SK-N-DZ (cell line): Measurements from ENCODE around the gene ATP8A2.
A peak's percentile ranks its signal among the peaks of the same experiment; 100 is the strongest.
"Not testable (repeated sequence)": the region's sequence is repeated elsewhere in the genome, so short reads cannot be mapped to it uniquely, and the experiment has no call there.

ENCODE experiments used
- DNase-seq: peaks from one replicate; pipeline ENCODE4 v3.0.0-alpha.2; 2015; ENCODE audit warnings: low spot score

The ATP8A2 gene

GRCh38 chr13:25915840-25916518 is 544.2 kb downstream of the ATP8A2 start:
- no peak for DNase-seq

GRCh38 chr13:25920277-25920676 is 548.5 kb downstream of the ATP8A2 start:
- DNase-seq = no peak

GRCh38 chr13:25920931-25921330 is 549.2 kb downstream of the ATP8A2 start:
- no peak for DNase-seq

GRCh38 chr13:25922376-25922775 is 550.6 kb downstream of the ATP8A2 start:
- DNase-seq = peak; percentile 45

- DNase-seq = no peak
These were observed 551.7 kb downstream of the ATP8A2 start for GRCh38 chr13:25923217-25924085.

GRCh38 chr13:25927363-25927762 is 555.6 kb downstream of the ATP8A2 start:
- no peak for DNase-seq

- no peak for DNase-seq
These were observed 556.2 kb downstream of the ATP8A2 start for GRCh38 chr13:25927932-25928331.

GRCh38 chr13:25928941-25929505 is 557.2 kb downstream of the ATP8A2 start:
- no peak for DNase-seq

- DNase-seq = no peak
These were observed 558.0 kb downstream of the ATP8A2 start for GRCh38 chr13:25929816-25930215.

- DNase-seq = peak; percentile 35
These were observed 558.9 kb downstream of the ATP8A2 start for GRCh38 chr13:25930653-25931052.

- no peak for DNase-seq
These were observed 560.6 kb downstream of the ATP8A2 start for GRCh38 chr13:25932365-25932764.

- DNase-seq = no peak
These were observed 561.7 kb downstream of the ATP8A2 start for GRCh38 chr13:25933520-25933919.

- DNase-seq = no peak
These were observed 562.4 kb downstream of the ATP8A2 start for GRCh38 chr13:25934127-25934526.

- no peak for DNase-seq
These were observed 568.4 kb downstream of the ATP8A2 start for GRCh38 chr13:25939961-25940687.

GRCh38 chr13:25943081-25943480 is 571.3 kb downstream of the ATP8A2 start:
- no peak for DNase-seq

- DNase-seq = no peak
These were observed 571.9 kb downstream of the ATP8A2 start for GRCh38 chr13:25943658-25944057.

- DNase-seq = no peak
These were observed 573.8 kb downstream of the ATP8A2 start for GRCh38 chr13:25945596-25945995.

GRCh38 chr13:25946321-25946720 is 574.5 kb downstream of the ATP8A2 start:
- DNase-seq = no peak

GRCh38 chr13:25948910-25949309 is 577.1 kb downstream of the ATP8A2 start:
- no peak for DNase-seq

GRCh38 chr13:25951831-25952230 is 580.1 kb downstream of the ATP8A2 start:
- DNase-seq = no peak

GRCh38 chr13:25954080-25954479 is 582.3 kb downstream of the ATP8A2 start:
- DNase-seq = not testable (repeated sequence)

GRCh38 chr13:25954943-25955342 is 583.2 kb downstream of the ATP8A2 start:
- not testable (repeated sequence) for DNase-seq
